GM12872 (cell line): ENCODE results near the gene NEFH.

Experiments
- CTCF ChIP-seq: IDR thresholded peaks from 3 replicates; pipeline ENCODE4 v1.5.1; 2011; ENCODE audit warnings: low read depth, mild to moderate bottlenecking, low read length, moderate library complexity; ENCODE audit not compliant: insufficient read depth

The NEFH gene

GRCh38 chr22:29480262-29480511 is 169 bp downstream of the NEFH start:
- no peak for TF ChIP-seq CTCF

GRCh38 chr22:29480512-29481264 is 670 bp downstream of the NEFH start:
- no peak for TF ChIP-seq CTCF

GRCh38 chr22:29481265-29482000 is 1.4 kb downstream of the NEFH start:
- TF ChIP-seq CTCF: no peak

GRCh38 chr22:29482253-29482652 is 2.2 kb downstream of the NEFH start:
- TF ChIP-seq CTCF: no peak

GRCh38 chr22:29482726-29483125 is 2.7 kb downstream of the NEFH start:
- no peak for TF ChIP-seq CTCF

GRCh38 chr22:29483254-29483653 is 3.2 kb downstream of the NEFH start:
- no peak for TF ChIP-seq CTCF

GRCh38 chr22:29484642-29485041 is 4.6 kb downstream of the NEFH start:
- no peak for TF ChIP-seq CTCF
